Measurements from ENCODE around the gene NOLC1. TPM values are rescaled to one million over a fixed set of nuclear protein-coding genes. Genes with fewer than 3 reads are reported as not detected.
A peak's percentile ranks its signal among the peaks of the same experiment; 100 is the strongest.

NOLC1 gene
- total and polyA plus RNA-seq, 10 of the 15 experiments (the other 5 are each of a cell fraction or from before 2014, with no cell fraction given): 91.7 to 244 (median 128) TPM

DNA sequence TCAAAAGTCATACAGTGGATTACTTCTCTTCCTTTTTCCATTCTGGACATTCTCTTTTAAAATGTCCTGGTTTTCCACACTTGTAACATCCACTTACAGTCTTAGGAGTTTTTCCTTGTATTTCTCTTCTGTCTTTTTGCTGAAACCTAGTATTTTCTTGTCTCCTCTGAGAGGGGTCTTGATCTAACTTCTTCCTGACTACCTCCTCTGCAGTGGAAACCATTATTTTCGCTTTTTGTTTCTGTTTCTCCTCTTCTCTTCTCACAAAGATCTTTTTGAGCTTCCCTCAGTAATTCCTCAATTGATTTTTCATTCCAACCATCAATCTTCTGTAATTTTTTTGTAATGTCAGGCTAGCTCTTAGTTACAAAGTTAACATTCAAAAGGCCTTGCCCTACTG, 50.2 kb downstream of the NOLC1 start:
- ChIA-PET RAD21 (ENCODE audit: unreplicated experiment) (no interaction called here), CTCF (no interaction called here), SMC1A (ENCODE audit: uncharacterized antibody, unreplicated experiment) (no interaction called here), POLR2A (no interaction called here)
- intact Hi-C loops (cut with micrococcal nuclease; ENCODE audit: unreplicated experiment): no loop called here
- FAIRE-seq (no peak), ATAC-seq (0 out of 3 replicates have a peak, but pooled peaks have one; percentile 38), DNase-seq (ENCODE audit: low read depth, low spot score) (no peak)
- Histone ChIP-seq H3K4me1 (ENCODE audit: control insufficient read depth, insufficient read depth, low read length) (no peaks in the 10 kb centered on the region), H3K27me3 (replicated peaks in 1 of 2; ENCODE audit: control insufficient read depth in 2 of 2, insufficient read depth in 2 of 2, low read length in 1 of 2) (no peaks in the 10 kb centered on the region), H3K79me2 (ENCODE audit: control insufficient read depth, insufficient read depth, low read length) (no peaks in the 10 kb centered on the region), H3K27ac (ENCODE audit: control insufficient read depth, insufficient read depth) (peak overlapping the region; percentile 29), H2AFZ (ENCODE audit: control insufficient read depth, low read depth, low read length) (peak overlapping the region; percentile 85), H3K4me2 (ENCODE audit: control insufficient read depth, insufficient read depth) (peak overlapping the region; percentile 11; the same call in 1 of the 2 replicates), H3K9ac (ENCODE audit: control insufficient read depth, insufficient read depth, low read length) (no peak overlapping the region), H4K20me1 (ENCODE audit: control insufficient read depth, insufficient read depth) (no peaks in the 10 kb centered on the region), H3K36me3 (ENCODE audit: control insufficient read depth in 2 of 2, insufficient read depth in 2 of 2, low read length in 1 of 2) (no peaks in the 10 kb centered on the region), H3K4me3 (no peak overlapping the region), H3K9me3 (replicated peaks; ENCODE audit: control insufficient read depth, insufficient read depth, low read length) (peaks cover 3% of the 10 kb centered on the region; the same call in 2 of the 3 replicates)
- BruUV-seq (replicated peaks): no TSS peak
- TF ChIP-seq SUPT20H (IDR thresholded peaks at IDR 0.05; ENCODE audit: borderline replicate concordance, control insufficient read depth, low read depth, low read length) (no peak), CEBPZ (IDR thresholded peaks at IDR 0.05; ENCODE audit: low read depth, low read length) (no peak), RAD21 (IDR thresholded peaks at IDR 0.05; ENCODE audit: insufficient read depth, low read depth, low read length) (no peak), SMC3 (IDR thresholded peaks at IDR 0.05; ENCODE audit: borderline replicate concordance, low read length) (no peak), ETV6 (conservative IDR thresholded peaks at IDR 0.05 in 1 of 2, IDR thresholded peaks at IDR 0.05 in 1 of 2; ENCODE audit: borderline replicate concordance in 1 of 2, low read depth in 1 of 2) (no peak), FOXM1 (IDR thresholded peaks at IDR 0.05; ENCODE audit: low read depth, low read length) (no peak), RCOR1 (conservative IDR thresholded peaks at IDR 0.05; ENCODE audit: low read depth, low read length) (no peak), E4F1 (IDR thresholded peaks at IDR 0.05; ENCODE audit: borderline replicate concordance, partially characterized antibody) (no peak), POLR2AphosphoS5 (IDR thresholded peaks at IDR 0.05; ENCODE audit: low read length) (no peak)
- TF ChIP-seq, protein P1, sequence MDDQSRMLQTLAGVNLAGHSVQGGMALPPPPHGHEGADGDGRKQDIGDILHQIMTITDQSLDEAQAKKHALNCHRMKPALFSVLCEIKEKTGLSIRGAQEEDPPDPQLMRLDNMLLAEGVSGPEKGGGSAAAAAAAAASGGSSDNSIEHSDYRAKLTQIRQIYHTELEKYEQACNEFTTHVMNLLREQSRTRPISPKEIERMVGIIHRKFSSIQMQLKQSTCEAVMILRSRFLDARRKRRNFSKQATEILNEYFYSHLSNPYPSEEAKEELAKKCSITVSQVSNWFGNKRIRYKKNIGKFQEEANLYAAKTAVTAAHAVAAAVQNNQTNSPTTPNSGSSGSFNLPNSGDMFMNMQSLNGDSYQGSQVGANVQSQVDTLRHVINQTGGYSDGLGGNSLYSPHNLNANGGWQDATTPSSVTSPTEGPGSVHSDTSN (IDR thresholded peaks at IDR 0.05; ENCODE audit: insufficient replicate concordance, low read depth, low read length): no peak
- TF ChIP-seq, protein P2, sequence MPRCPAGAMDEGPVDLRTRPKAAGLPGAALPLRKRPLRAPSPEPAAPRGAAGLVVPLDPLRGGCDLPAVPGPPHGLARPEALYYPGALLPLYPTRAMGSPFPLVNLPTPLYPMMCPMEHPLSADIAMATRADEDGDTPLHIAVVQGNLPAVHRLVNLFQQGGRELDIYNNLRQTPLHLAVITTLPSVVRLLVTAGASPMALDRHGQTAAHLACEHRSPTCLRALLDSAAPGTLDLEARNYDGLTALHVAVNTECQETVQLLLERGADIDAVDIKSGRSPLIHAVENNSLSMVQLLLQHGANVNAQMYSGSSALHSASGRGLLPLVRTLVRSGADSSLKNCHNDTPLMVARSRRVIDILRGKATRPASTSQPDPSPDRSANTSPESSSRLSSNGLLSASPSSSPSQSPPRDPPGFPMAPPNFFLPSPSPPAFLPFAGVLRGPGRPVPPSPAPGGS (IDR thresholded peaks at IDR 0.05; ENCODE audit: borderline replicate concordance, insufficient read depth, low read depth, low read length, poor library complexity, severe bottlenecking): no peak
- TF ChIP-seq, protein P3, sequence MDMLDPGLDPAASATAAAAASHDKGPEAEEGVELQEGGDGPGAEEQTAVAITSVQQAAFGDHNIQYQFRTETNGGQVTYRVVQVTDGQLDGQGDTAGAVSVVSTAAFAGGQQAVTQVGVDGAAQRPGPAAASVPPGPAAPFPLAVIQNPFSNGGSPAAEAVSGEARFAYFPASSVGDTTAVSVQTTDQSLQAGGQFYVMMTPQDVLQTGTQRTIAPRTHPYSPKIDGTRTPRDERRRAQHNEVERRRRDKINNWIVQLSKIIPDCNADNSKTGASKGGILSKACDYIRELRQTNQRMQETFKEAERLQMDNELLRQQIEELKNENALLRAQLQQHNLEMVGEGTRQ (IDR thresholded peaks at IDR 0.05; ENCODE audit: borderline replicate concordance, low read depth, low read length): no peak
- in situ Hi-C loops (cut with MboI): no loop called here
- 75% methylated on average over 1 of the region's 1 CpG for WGBS (ENCODE audit: insufficient coverage, insufficient replicate concordance, low lambda C conversion rate, missing lambda C conversion rate)
